ENCODE data around the gene ANKRD10.

Gene ANKRD10

GRCh38 chr13:110944121-110944967 is 29.5 kb upstream of the ANKRD10 start:
- peak; percentile 62 for DNase-seq (ENCODE audit: extremely low read depth, low read depth)
- peak; percentile 83 for TF ChIP-seq CTCF (IDR thresholded peaks at IDR 0.05; ENCODE audit: low read depth, low read length, missing control alignments)
- no peak overlapping the region for H3K4me3 ChIP-seq (replicated peaks; ENCODE audit: low read depth, low read length)

GRCh38 chr13:110942248-110942981 is 27.5 kb upstream of the ANKRD10 start:
- H3K4me3 ChIP-seq (replicated peaks; ENCODE audit: low read depth, low read length), result no peak overlapping the region

GRCh38 chr13:110938662-110939421 is 24.0 kb upstream of the ANKRD10 start:
- no peak for DNase-seq (ENCODE audit: extremely low read depth, low read depth)
- no peak overlapping the region for H3K4me3 ChIP-seq (replicated peaks; ENCODE audit: low read depth, low read length)
- TF ChIP-seq CTCF (IDR thresholded peaks at IDR 0.05; ENCODE audit: low read depth, low read length, missing control alignments), result no peak

More at GRCh38 chr13:110942248-110942981, 27.5 kb upstream of the ANKRD10 start:
- TF ChIP-seq CTCF (IDR thresholded peaks at IDR 0.05; ENCODE audit: low read depth, low read length, missing control alignments), result no peak
- DNase-seq (ENCODE audit: extremely low read depth, low read depth), result no peak

GRCh38 chr13:110937511-110938285 is 22.8 kb upstream of the ANKRD10 start:
- no peak for DNase-seq (ENCODE audit: extremely low read depth, low read depth)
- H3K4me3 ChIP-seq (replicated peaks; ENCODE audit: low read depth, low read length), result no peak overlapping the region
- TF ChIP-seq CTCF (IDR thresholded peaks at IDR 0.05; ENCODE audit: low read depth, low read length, missing control alignments), result no peak

- DNase-seq (ENCODE audit: extremely low read depth, low read depth), result no peak
- TF ChIP-seq CTCF (IDR thresholded peaks at IDR 0.05; ENCODE audit: low read depth, low read length, missing control alignments), result no peak
- no peak overlapping the region for H3K4me3 ChIP-seq (replicated peaks; ENCODE audit: low read depth, low read length)
These were observed 21.6 kb upstream of the ANKRD10 start for GRCh38 chr13:110936519-110936918.

GRCh38 chr13:110932588-110932987 is 17.7 kb upstream of the ANKRD10 start:
- no peak for TF ChIP-seq CTCF (IDR thresholded peaks at IDR 0.05; ENCODE audit: low read depth, low read length, missing control alignments)
- no peak overlapping the region for H3K4me3 ChIP-seq (replicated peaks; ENCODE audit: low read depth, low read length)
- DNase-seq (ENCODE audit: extremely low read depth, low read depth), result no peak
